Esophagus (tissue), 2 donors: Measurements from ENCODE around the gene TSACC. TPM values are rescaled to one million over a fixed set of nuclear protein-coding genes. Genes with fewer than 3 reads are reported as not detected.
"Not testable (repeated sequence)": the region's sequence is repeated elsewhere in the genome, so short reads cannot be mapped to it uniquely, and the experiment has no call there.

Experiments
- H3K27ac ChIP-seq, 2 donors: one replicate each; pipeline ENCODE4 v1.5.1; 2013; ENCODE audit warnings: low read depth in 2 of 2, mild to moderate bottlenecking in 2 of 2, inconsistent platforms in 1 of 2, low read length in 1 of 2, moderate library complexity in 1 of 2
- H3K27me3 ChIP-seq, 2 donors: one replicate each; pipeline ENCODE4 v1.6.1; 2013; ENCODE audit warnings: low read length in 2 of 2, control low read depth in 1 of 2, mild to moderate bottlenecking in 1 of 2; ENCODE audit not compliant: insufficient read depth in 2 of 2, control insufficient read depth in 1 of 2
- H3K36me3 ChIP-seq, 2 donors: one replicate each; pipeline ENCODE4 v1.6.1; 2013; ENCODE audit warnings: low read length in 1 of 2; ENCODE audit not compliant: control insufficient read depth in 2 of 2, insufficient read depth in 2 of 2
- H3K4me1 ChIP-seq, 2 donors: one replicate each; pipeline ENCODE4 v1.6.1; 2013; ENCODE audit warnings: low read length in 1 of 2; ENCODE audit not compliant: control insufficient read depth in 2 of 2, insufficient read depth in 2 of 2
- H3K4me3 ChIP-seq, 2 donors: one replicate each; pipeline ENCODE4 v1.5.1; 2013; ENCODE audit warnings: low read length in 2 of 2, mild to moderate bottlenecking in 2 of 2, low read depth in 1 of 2, moderate library complexity in 1 of 2
- H3K9me3 ChIP-seq, 2 donors: one replicate each; pipeline ENCODE4 v1.6.1; 2013; ENCODE audit warnings: mild to moderate bottlenecking in 2 of 2, low read depth in 1 of 2, low read length in 1 of 2, moderate library complexity in 1 of 2; ENCODE audit not compliant: control insufficient read depth in 2 of 2, insufficient read depth in 1 of 2
- WGBS, 2 donors: extraction: QIAGEN DNeasy Blood & Tissue Kit; methylation state at CpG; one replicate each; pipeline ENCODE4 v1.1.7; 2013; 5-methylcytosine and 5-hydroxymethylcytosine counted together
- polyA plus RNA-seq, 2 donors: library from polyadenylated mRNA; stranded (reverse); fragments of 200-250 nt; gene quantifications; one replicate each; pipeline ENCODE4 v1.2.3, GENCODE V29; 2013
- donor health status: healthy with polysubstance abuse.
- donor health status: Bipolar disorder and iron deficiency.

The TSACC gene
- polyA plus RNA-seq, 2 donors: 0.33 to 0.40 TPM

DNA sequence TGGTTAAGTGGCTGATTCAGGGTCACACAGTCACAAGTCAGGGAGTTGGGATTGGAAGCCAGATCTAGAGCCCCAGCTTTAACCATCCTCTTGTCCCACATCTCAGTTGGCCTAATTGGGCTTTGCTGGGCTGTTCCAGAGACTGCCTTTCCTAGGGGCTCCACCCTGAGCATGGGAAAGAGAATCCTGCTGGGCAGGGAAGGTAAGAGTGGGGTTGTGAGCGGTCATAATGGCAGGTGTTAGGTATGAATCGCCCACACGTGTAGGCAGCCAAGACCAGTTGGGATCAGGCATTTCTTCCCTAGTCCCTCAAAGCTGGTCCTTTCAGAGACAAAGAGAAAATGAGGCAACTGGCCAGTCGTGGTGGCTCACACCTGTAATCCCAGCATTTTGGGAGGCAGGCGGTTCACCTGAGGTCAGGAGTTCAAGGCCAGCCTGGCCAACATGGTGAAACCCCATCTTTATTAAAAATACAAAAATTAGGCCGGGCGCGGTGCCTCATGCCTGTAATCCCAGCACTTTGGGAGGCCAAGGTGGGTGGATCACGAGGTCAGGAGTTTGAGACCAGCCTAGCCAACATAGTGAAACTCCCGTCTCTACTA, 31.5 kb downstream of the TSACC start:
- H3K4me3 ChIP-seq: peak overlapping the region; percentile 61 to 62
- H3K9me3 ChIP-seq, H3K27ac ChIP-seq, H3K4me1 ChIP-seq, H3K36me3 ChIP-seq, H3K27me3 ChIP-seq: not testable (repeated sequence)
- 91% methylated on average over 10 of the region's 10 CpGs for whole genome bisulfite sequencing, 2 donors

DNA sequence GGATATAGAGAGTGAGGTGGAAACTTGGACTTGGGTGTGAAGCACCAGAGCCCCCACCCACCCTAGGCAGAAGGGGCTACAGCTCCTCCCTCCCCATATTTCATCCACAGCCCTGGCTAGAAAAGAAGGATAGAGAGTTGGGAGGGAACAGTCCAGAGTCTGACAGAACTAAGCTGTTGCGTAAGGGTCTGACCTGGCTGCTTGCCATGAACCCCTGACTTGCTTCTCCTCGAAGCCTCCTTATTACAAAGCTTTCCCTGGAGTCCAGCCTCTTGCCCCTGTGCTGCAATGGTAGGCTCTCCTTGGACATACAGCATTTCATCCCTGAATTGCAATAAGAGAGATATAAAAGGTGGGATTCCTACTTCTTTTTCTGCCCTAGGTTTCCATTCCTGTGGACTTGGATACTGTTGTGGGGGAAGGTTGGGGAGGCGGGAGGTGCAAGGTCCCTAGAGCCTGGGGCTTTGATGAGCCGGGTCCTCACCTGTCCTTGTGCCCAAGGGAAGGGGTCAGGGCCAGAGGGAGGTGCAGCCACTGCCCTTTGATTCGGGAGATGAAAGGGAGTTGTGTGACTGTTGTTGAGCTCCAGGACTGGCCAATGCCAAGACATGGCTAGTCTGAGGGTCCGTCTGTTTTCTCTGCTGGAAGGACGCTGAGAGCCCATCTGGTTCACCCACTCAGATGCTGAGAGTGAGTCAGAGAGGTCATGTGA, 33.4 kb downstream of the TSACC start:
- no peaks in the 10 kb centered on the region for H3K27me3 ChIP-seq
- H3K9me3 ChIP-seq: no peaks in the 10 kb centered on the region
- 47 to 56% methylated on average over 7 of the region's 7 CpGs for WGBS, 2 donors
- no peak overlapping the region for H3K27ac ChIP-seq
- H3K36me3 ChIP-seq: no peaks in the 10 kb centered on the region
- peaks cover 0 to 7% of the 10 kb centered on the region in 2 donors for H3K4me1 ChIP-seq
- no peak overlapping the region for H3K4me3 ChIP-seq

DNA sequence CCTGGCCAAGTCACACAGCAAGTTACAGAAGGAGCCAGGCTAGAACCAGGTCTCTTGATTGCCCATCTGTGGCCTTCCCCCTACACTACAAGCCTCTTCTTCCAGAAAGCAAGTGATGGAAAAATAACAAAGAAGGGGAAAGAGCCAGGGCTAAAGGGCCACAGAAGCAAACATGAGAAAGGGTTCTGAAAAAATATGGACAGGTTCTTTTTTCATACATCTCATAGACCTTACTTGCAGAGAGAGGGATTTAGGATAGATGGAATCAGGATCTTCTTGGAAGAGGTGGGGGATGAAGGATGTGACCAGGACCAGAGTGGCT, 33.9 kb downstream of the TSACC start:
- Histone ChIP-seq H3K4me3 (no peak overlapping the region), H3K4me1 (peaks cover under 1 to 7% of the 10 kb centered on the region in 2 donors), H3K27ac (no peak overlapping the region), H3K36me3 (no peaks in the 10 kb centered on the region), H3K9me3 (no peaks in the 10 kb centered on the region), H3K27me3 (no peaks in the 10 kb centered on the region)

DNA sequence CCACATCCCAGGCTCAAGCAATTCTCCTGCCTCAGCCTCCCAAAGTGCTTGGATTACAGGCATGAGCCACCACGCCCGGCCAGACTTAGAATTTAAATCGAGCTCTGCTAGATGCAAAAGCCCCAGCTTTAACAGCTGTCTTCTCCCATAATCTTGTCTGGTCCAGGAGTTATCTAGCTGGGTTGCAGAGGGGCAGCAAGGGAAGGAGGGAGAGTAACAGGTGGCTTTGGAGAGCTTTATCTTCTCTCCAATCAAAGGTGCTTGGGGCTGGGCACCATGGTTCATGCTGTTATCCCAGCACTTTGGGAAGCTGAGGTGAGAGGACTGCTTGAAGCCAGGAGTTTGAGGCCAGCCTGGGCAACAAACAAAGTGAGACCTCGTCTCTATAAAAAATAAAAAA, 34.5 kb downstream of the TSACC start:
- peaks cover 3 to 11% of the 10 kb centered on the region in 2 donors for H3K4me1 ChIP-seq
- H3K4me3 ChIP-seq: no peak overlapping the region
- H3K27ac ChIP-seq: no peak overlapping the region
- H3K9me3 ChIP-seq: no peaks in the 10 kb centered on the region
- H3K27me3 ChIP-seq: no peaks in the 10 kb centered on the region
- H3K36me3 ChIP-seq: no peaks in the 10 kb centered on the region
- WGBS, 2 donors: 75 to 77% methylated on average over 4 of the region's 4 CpGs

DNA sequence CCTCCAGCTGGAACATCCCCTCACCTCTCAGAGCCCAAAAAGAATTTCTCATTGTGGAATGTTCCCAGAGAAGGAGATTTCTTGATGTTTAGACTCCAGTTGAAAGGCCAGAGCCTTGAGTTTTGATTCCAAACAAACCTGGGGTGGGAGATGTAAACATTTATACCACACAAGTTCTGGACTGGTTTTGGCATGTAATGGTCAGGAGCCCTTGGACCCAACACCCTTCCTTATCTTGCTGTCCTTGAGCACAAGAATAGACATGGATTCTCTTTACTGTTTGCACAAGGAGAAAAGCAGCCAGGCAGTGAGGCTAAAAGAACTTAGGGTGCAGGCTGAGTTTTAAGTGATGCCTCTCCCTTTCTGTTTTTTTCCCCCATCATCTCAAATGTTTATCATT, 35.2 kb downstream of the TSACC start:
- H3K4me1 ChIP-seq: peaks cover 3 to 11% of the 10 kb centered on the region in 2 donors
- no peak overlapping the region for H3K4me3 ChIP-seq
- no peaks in the 10 kb centered on the region for H3K27me3 ChIP-seq
- no peak overlapping the region for H3K27ac ChIP-seq
- H3K36me3 ChIP-seq: no peaks in the 10 kb centered on the region
- H3K9me3 ChIP-seq: no peaks in the 10 kb centered on the region

DNA sequence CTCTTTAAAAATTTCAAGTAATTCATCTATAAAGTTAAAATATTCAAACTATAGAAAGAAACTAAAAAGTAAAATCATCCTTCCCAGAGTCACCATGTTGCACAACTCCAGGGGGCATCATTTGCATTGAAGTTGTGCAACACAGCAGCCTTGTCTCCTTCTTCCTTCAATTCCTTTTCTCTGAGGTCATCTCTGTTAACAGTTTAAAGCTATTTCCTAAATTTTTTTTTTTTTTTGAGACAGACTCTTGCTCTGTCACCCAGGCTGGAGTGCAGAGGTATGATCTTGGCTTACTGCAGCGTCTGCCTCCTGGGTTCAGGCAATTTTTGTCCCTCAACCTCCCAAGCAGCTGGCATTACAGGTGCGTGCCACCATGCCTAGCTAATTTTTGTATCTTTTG, 37.8 kb downstream of the TSACC start:
- H3K4me3 ChIP-seq: no peak overlapping the region
- no peaks in the 10 kb centered on the region for H3K9me3 ChIP-seq
- peaks cover 3 to 4% of the 10 kb centered on the region in 2 donors for H3K4me1 ChIP-seq
- no peaks in the 10 kb centered on the region for H3K27me3 ChIP-seq
- H3K27ac ChIP-seq: no peak overlapping the region
- H3K36me3 ChIP-seq: no peaks in the 10 kb centered on the region
- WGBS, 2 donors: 89 to 92% methylated on average over 2 of the region's 2 CpGs

DNA sequence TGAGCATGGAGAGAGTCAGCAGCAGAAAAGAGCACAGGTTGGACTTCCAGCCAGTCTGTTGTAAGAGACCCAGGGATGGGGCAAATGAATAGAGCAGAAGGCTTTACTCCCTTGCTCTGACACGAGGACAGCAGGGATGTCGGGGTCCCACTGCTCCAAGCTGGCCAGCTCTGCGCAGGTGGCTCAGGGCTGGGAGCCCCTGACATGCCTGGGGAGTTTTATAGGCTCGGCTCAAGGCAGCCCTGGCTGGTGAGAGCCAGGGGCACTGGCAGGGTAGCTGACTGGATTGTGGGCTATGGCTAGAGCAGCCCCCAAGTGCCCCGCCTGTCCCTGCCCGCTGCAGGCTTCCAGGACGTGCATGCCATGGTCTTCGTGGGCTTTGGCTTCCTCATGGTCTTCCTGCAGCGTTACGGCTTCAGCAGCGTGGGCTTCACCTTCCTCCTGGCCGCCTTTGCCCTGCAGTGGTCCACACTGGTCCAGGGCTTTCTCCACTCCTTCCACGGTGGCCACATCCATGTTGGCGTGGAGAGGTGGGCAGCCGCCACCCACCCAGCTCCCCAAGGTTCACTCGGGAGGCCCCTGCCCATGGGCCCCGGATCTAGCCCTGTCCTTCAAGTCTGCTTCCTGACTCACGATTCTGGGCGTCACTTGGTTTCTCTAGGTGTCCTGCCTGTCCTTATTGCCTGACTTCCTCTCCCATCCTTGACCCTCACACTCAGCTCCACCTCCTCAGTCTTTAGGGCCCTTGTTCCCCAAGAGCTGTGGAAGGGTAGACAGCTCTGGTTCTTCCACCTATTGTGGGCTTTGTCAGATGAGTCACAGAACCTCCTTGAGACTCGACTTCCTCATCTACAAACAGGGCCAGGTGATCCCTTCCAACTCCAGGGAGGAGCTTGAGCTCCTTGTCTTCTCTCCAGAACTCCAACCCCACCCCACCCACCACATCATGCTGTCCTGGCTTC, 38.9 kb downstream of the TSACC start:
- H3K9me3 ChIP-seq: no peaks in the 10 kb centered on the region
- H3K4me3 ChIP-seq: no peak overlapping the region
- H3K36me3 ChIP-seq: no peaks in the 10 kb centered on the region
- WGBS, 2 donors: 77 to 78% methylated on average over 20 of the region's 20 CpGs
- H3K4me1 ChIP-seq: peaks cover 3 to 4% of the 10 kb centered on the region in 2 donors
- no peaks in the 10 kb centered on the region for H3K27me3 ChIP-seq
- peak overlapping the region in 1 of 2 donors; percentile 48 for H3K27ac ChIP-seq

DNA sequence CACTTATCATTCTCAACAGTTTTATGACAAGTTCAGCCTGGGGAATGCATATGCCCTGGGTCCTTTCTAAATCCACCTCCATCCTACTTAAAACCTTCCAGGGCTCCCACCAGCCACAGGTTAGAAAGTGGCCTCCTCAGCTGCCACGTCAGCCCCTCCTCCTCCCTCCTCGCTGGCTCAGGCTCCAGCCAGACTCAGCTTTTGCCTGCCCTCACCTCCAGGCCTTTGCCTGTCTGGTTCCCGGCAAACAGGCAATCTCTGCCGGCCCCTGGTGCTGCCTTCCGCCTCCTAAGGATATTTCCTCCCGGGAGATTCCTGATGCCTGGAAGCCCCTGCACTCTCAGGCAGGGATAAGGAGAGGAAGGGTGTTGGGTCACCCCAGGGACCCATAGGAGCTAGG, 40.2 kb downstream of the TSACC start:
- Histone ChIP-seq H3K36me3 (no peaks in the 10 kb centered on the region), H3K27me3 (no peaks in the 10 kb centered on the region), H3K4me1 (peaks cover 3 to 4% of the 10 kb centered on the region in 2 donors), H3K9me3 (no peaks in the 10 kb centered on the region), H3K27ac (no peak overlapping the region), H3K4me3 (no peak overlapping the region)
- WGBS, 2 donors: 64 to 86% methylated on average over 6 of the region's 6 CpGs

DNA sequence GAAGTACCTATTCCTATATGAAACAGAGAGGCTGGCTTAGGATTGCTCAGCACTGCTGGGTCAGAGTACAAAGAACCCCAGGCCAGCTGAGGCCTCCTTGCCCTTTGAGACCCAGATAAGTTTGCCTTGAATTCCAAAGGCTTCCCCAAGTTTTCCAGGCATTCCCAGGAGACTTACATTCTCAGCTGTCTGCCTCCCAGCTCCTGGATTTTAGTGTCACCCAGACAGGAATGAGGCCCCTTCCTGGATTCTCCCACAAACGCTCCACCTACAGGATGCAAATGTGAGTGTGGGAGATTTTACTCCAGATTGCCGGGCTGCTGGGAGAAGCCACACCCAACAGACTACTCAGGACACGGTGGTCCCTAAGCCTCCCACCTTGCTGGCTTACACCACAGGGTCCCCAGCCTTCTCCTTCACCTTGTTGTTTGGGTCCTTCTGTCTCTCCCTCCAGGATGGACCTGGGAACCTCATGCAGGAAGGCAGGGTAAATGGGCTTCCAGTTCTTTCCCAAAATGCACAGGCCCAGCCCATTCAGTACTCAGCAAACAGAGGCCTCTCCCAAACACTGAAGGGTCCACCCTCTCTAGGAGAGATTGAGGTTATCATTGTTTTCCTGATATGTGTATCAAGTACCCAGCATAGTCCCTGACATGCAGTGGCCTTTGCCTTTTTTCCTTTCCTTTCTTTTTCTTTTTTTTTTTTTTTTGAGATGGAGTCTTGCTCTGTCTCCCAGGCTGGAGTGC, 41.3 kb downstream of the TSACC start:
- no peak overlapping the region for H3K4me3 ChIP-seq
- 46 to 56% methylated on average over 3 of the region's 3 CpGs for WGBS, 2 donors
- H3K4me1 ChIP-seq: peaks cover 3 to 4% of the 10 kb centered on the region in 2 donors
- H3K36me3 ChIP-seq: no peaks in the 10 kb centered on the region
- H3K9me3 ChIP-seq: no peaks in the 10 kb centered on the region
- H3K27me3 ChIP-seq: no peaks in the 10 kb centered on the region
- no peak overlapping the region for H3K27ac ChIP-seq
